Stimulated activated CD4-positive, alpha-beta T cell treated with anti-CD3 and anti-CD28 coated beads, Interleukin-2, amount 100 ng/mL, for 4 hours (primary cell): ENCODE results near the gene RNU5B-1.

Experiments
- DNase-seq: peaks from one replicate; pipeline ENCODE4 v3.0.0-alpha.2; 2020; ENCODE audit warnings: low read depth

Gene RNU5B-1

GRCh38 chr15:65289261-65289854, 15.1 kb upstream of the RNU5B-1 start:
- DNase-seq: no peak

DNA sequence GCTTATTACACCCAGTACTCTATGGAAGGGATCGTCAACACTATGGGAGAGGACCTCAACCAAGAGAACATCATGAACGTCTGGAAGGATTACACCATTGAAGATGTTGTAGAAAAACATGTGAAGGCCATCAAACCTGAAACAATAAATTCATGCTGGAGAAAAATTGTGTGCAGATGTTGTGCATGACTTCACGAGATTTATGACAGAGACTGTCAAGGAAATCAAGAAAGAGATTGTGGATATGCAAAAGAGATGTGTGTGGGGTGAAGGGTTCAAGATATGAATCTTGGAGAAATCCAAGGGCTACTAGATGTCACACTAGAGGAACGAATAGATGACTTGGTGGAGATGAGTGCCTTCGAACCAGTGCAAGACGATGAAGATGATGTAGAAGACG, 14.2 kb upstream of the RNU5B-1 start:
- DNase-seq: no peak

GRCh38 chr15:65292938-65293518, 11.4 kb upstream of the RNU5B-1 start:
- DNase-seq: no peak

DNA sequence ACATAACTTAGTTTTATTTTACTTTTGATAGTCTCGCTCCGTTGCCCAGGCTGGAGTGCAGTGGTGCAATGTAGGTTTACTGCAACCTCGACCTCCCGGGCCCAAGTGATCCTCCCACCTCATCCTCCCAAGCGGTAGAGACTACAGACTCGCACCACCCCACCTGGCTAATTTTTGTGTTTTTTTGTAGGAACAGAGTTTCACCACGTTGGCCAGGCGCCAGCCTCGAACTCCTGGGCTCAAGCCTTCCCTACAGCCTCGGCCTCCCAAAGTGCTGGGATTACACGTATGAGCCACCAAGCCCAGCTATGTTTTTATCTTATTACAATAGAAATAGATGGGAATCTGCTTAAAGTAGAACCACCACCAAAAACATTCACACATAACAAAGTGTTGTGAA, 5.7 kb upstream of the RNU5B-1 start:
- DNase-seq: no peak

- DNase-seq: no peak
These were observed 3.5 kb upstream of the RNU5B-1 start for GRCh38 chr15:65300924-65301441.

- no peak for DNase-seq
These were observed 2.4 kb upstream of the RNU5B-1 start for GRCh38 chr15:65302061-65302460.

DNA sequence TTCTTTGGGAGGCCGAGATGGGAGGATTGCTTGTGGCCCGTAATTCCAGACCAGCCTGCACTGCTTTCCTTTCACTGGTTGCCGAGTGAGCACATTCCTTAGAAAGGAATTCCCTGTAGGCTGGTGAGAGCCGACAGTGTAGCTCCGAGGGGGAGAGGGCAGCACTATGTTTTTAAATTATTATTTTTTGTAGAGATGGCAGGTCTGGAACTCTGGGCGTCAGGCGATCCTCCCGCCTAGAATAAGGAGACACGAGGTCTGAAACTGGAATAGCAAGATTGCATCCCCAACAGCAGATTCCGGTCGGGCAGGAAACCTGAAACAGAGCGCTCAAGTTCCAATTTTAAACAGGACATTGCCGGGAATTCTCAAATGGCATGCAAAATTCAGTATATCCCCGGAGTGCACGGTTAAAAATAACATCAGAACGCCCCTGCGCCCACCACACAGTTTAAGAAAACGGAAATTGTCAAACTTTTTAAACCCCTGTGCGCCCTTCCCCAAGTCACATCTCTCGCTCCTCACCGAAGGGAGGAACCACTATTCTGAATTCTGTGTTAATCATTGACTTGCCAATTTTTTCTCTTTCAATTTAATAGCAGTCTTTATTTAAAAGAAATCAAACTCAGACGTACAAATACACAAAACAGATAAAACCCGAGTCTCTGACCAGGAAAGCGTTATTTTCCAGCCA, 643 bp upstream of the RNU5B-1 start:
- DNase-seq: no peak

- no peak for DNase-seq
These were observed 777 bp downstream of the RNU5B-1 start for GRCh38 chr15:65305150-65305758.

GRCh38 chr15:65305776-65306175, 1.3 kb downstream of the RNU5B-1 start:
- no peak for DNase-seq

DNA sequence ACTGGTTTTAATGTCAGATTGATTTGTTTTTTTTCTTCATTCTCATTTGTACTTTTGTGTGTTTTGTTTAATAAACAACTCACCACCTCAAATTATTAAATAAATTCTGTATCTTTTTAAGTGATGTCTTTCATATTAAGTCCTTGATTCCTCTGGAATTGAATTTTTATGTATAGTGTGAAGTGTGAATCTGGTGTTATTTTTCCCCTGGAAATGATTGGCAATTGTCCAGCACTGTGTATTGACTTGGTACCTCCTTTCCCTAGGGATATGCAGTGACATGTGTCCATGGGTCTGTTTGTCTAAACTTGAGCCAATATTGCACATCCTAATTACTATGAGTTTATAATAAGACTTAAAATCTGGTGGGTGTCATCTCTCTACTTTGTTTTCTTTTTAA, 2.1 kb downstream of the RNU5B-1 start:
- no peak for DNase-seq

- DNase-seq: no peak
These were observed 3.5 kb downstream of the RNU5B-1 start for GRCh38 chr15:65307978-65308377.

- no peak for DNase-seq
These were observed 5.5 kb downstream of the RNU5B-1 start for GRCh38 chr15:65309882-65310418.

DNA sequence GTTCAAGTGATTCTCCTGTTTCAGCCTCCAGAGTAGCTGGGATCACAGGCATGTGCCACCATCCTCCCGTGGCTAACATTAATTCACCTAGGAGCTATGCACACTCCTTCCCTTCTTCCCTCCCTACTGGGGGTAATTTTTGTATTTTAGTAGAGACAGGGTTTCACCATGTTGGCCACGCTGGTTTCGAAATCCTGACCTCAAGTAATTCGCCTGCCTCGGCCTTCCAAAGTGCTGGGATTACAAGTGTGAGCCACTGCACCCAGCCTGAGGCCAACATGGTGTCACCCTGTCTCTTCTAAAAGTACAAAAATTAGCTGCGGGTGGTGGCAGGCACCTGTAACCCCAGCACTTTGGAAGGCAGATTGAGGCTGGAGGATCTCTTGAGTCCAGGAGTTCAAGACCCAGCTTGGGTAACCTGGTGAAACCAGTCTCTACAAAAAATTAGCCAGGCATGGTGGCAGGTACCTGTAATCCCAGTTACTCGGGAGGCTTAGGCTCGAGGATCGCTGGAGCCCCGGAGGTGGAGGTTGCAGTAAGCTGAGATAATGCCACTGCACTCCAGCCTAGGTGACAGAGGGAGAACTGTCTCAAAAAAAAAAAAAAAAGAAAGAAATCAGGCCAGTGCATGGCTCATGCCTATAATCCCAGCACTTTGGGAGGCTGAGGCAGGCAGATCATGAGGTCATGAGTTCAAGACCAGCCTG, 6.1 kb downstream of the RNU5B-1 start:
- DNase-seq: no peak

GRCh38 chr15:65311760-65312159, 7.3 kb downstream of the RNU5B-1 start:
- DNase-seq: no peak

GRCh38 chr15:65312400-65312916, 8.0 kb downstream of the RNU5B-1 start:
- DNase-seq: no peak

DNA sequence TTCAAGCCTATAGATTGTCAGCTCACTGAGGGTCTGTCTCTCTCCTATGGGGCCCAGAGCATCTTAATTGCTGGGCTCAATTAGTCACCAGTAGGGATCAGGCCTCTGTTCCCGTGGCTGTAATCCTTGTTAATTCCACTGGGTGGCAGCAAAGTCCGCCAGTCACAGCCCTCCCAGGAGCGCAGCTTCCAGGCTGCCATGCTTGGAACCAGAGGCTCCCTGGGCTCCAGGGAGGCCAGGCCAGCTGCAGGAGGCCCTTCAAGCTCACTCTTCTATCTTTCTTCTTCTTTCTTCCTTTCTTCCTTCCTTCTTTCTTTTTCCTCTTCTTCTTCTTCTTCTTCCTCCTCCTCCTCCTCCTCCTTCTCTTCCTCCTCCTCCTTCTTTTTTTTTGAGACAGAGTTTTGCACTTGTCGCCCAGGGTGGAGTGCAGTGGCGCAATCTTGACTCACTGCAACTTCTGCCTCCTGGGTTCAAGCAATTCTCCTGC, 14.4 kb downstream of the RNU5B-1 start:
- DNase-seq: peak; percentile 65

GRCh38 chr15:65323071-65323511, 18.6 kb downstream of the RNU5B-1 start:
- DNase-seq: no peak

- DNase-seq: no peak
These were observed 21.6 kb downstream of the RNU5B-1 start for GRCh38 chr15:65326117-65326526.

GRCh38 chr15:65326818-65327217, 22.3 kb downstream of the RNU5B-1 start:
- no peak for DNase-seq

- no peak for DNase-seq
These were observed 23.3 kb downstream of the RNU5B-1 start for GRCh38 chr15:65327651-65328393.
